Activated naive CD4-positive, alpha-beta T cell (primary cell): ENCODE measurements around the gene DCST2.

ENCODE experiments used
- DNase-seq, 4 experiments: peaks; one replicate each; lab custom pipeline; 2025; lab: John Stamatoyannopoulos, UW

The DCST2 gene

DNA sequence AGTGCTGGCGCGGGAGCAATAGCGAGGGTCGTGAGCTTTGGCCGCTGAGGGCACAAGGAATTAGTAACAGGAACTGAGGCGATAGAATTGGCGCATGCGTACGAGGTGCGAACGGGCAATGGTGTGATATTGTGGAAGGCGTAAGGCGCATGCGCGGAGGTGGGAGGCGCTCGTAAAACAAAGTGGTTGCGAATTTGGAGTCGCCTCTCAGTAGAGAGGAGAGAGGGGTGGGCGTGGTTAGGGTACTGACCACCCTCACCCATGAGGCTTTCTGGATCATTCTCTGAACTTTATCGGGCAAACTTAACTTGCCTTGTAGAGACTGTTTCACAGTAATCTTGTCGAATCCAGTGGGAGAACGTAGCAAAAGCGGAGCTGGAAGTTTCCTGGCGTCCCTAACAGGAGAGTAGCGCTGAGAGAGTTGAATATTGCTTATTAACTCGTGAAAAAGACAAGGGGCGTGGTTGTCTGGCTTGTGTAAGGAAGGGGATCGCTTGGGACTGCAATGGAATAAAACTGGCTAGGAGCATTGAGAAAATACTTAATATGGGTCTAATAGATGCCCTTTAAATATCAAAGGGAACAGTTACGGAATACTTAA lies 58.7 kb downstream of the DCST2 start:
- DNase-seq = peak; percentile 88 to 94 (median 92)

GRCh38 chr1:154974102-154974807 lies 59.3 kb downstream of the DCST2 start, which contains the start of gene CKS1B:
Gene CKS1B (plus strand): TSS chr1:154974681. CDS start chr1:154974746, 65 bp downstream.
- DNase-seq = peak; percentile 88 to 94 (median 92)

- peak; percentile 67 to 79 (median 71) for DNase-seq
Measured at GRCh38 chr1:154973344-154974101, 60.1 kb downstream of the DCST2 start.

DNA sequence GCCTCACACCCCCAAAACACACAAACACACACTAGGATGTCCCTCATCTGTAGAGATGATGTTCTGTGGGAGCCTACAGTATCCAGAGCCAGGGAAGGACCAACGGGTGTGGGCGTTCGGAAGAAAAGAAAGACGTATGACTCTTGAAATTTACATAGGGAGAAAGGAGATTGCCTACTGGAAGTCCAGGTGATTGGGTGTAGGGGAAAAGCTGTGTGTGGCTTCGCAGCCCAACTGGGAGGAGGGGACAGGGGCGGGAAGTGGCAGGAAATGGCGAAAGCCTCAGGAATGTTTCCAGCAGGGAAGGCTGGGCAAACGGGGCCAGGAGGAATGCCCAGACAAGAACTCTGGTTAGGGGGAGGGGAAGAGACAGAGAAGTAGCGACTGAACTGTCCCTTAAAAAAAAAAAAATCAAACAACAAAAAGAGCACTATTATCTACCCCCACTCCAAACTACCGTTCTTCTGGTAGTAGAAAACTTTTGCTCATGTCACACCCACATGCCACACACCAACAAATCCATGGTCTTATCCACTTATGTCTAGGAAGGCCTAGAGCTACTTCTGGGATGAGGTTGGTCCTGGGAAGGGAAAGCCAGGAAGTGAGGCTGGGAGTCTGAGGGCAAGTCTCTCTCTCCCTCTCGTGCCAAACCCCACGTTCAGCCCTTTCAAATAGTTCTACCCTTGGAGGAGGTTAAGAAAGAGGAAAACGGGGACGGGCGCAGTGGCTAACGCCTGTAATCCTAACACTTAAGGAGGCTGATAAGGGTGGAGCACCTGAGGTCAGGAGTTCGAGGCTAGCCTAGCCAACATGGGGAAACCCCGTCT lies 60.9 kb downstream of the DCST2 start:
- DNase-seq = no peak

GRCh38 chr1:154972213-154972516 lies 61.4 kb downstream of the DCST2 start:
- no peak for DNase-seq

DNA sequence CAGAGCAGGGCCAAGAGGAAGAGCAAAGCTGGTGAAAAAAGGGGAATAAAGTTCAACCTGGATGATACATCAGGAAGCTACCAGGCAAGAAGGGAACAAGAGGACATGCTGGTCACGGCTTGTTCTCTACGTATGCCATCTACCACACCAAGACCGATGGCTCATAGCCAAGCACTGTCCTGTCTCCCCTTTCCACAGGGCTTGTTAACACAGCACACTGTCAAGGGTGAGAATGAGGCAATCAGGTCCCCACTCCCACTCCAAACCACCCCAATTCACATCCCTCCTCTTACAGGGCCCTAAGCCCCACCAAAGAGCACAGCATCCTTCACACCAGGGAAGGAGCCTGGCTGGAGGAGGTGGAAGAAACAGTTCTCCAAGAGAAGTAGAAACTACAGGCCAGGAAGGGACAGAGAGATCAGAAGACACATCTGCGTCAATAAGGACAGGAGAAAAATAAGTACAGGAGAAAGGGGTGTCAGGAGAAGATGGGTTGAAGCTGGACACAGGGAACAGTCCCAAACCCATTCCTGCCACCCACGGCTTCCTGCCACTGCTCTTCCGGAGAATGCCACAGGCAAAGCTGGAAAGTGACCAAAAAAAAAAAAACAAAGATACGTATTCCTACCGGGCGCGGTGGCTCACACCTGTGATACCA lies 62.1 kb downstream of the DCST2 start:
- no peak for DNase-seq

DNA sequence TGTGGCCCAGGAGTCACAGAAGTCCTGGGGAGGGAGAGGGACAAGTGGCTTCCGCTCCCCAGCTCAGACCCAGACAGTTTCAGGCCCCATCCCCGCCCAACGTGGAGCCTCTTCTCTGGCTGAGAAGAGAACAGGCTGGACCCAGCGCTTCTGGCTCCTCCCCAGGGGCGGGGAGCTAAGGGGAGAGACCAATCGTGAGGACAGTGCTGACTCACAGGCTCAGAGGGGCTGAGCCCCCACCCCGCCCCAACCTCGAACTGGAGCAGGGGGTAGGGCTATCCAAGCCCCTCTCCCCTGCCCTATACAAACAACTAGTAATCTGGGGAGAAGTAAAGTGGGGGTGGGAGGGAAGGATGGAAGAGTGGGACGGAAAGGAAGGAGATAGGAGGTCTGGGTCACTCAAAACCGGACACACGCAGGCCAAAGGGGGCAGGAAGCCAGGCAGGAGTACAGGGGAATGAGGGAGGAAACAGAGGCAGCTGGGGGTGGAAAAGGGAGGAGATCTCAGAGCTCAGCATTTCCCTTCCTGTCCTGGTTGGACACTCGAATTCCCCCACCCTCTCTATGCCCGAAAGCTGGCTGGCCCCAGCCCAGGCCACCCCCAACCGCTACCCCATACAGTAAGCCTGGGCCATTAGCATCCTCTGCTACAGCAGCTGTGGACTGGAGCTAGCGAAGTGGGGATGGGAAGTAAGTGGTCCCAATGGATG lies 62.8 kb downstream of the DCST2 start, which contains the start of gene SHC1:
TSS of gene SHC1 (minus strand) at position 117 of the 710 bp plus-strand sequence. CDS start 221 bp downstream, outside the sequence.
- peak in 1 of 4 experiments; percentile 20 for DNase-seq

- no peak for DNase-seq
Measured at GRCh38 chr1:154969860-154970452, 63.6 kb downstream of the DCST2 start.

- DNase-seq = no peak
Measured at GRCh38 chr1:154969246-154969645, 64.3 kb downstream of the DCST2 start.

DNA sequence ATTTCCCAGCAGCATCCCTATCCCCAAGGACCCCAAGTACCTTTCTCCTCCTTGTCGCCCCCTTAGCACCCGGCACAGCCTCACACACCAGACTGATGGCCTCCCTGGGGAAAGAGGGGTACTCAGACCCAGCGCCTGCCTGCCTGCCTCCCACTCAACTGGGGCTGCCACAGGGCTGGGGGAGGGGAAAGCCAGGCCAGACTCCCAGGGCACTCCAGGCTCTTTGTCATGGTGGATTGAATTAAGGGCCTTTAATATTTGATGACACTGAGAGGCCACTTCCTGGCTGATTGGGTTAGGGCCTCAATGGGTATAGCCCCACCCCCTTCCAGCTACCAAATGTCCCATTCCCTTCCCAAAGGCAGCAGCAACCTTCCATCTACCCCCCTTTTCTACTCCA lies 64.8 kb downstream of the DCST2 start:
- no peak for DNase-seq
